ENCODE measurements around the gene OGA.
A peak's percentile ranks its signal among the peaks of the same experiment; 100 is the strongest.

Gene OGA

GRCh38 chr10:101837748-101838147 is 19.5 kb upstream of the OGA start:
- DNase-seq (ENCODE audit: low read depth in 2 of 2, low spot score in 1 of 2): no peak

DNA sequence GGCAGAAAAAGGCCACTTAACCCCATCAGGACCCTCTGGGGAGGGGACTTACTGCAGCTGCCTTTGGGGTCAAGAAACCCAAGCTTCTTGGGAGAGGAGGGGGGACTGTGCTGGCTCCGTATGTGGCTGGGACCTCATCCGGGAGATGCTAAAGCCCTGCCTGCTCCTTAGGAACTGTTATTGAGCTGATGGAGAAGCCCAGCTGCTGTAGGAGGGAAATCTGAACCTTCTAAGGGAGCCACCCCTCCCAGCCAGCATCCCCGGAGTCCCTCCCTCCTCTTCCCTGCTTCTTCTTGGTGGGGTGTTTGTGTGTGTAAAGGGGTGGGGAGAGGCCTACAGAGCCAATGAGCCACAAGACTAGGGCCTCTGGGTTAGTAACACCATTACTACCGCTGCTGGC is 17.1 kb upstream of the OGA start:
- no peak for DNase-seq (ENCODE audit: low read depth in 2 of 2, low spot score in 1 of 2)

- no peak for DNase-seq (ENCODE audit: low read depth in 2 of 2, low spot score in 1 of 2)
Observed at GRCh38 chr10:101834341-101834740, 16.1 kb upstream of the OGA start.

DNA sequence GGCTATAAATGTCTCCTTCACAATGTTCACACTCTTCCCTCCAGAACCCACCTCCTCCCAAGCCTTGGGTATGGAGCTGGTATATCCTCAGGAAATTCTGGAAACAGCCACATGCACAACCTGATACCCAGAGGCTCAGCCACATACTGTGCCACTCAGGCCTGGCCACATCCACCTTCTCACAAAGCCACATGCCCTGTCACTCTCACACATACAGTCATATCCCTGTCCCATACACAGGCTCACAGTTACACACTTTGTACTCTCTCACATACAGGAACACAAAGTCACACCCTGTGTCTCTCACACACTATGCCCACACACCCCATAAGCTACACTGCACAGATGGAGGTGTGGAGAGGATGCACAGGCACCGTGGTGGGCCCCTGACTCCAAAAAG is 15.2 kb upstream of the OGA start:
- DNase-seq (ENCODE audit: low read depth in 2 of 2, low spot score in 1 of 2): no peak

DNA sequence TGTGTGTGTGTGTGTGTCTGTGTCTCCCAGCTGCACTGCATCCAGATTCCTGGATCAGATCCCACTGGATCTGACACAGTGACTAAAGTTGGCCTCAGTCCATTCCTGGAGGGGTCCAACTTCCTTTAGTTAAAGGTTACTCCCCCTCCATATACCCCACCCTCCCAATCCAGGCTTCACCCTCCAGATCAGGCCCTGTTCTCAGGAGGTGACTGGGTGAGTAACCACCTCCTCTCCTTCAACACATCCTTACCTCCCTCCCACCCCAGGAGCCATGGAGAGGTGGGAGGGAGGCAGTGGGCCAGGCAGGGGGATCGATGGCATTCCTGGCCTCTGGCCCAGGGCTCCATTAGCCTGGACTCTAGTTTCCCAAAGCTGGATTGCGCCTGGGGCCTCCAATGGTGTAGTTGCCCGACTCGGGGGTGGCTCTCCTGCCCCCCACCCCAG is 14.1 kb upstream of the OGA start:
- DNase-seq (ENCODE audit: low read depth in 2 of 2, low spot score in 1 of 2): no peak

GRCh38 chr10:101831169-101831811 is 13.0 kb upstream of the OGA start:
- no peak for DNase-seq (ENCODE audit: low read depth in 2 of 2, low spot score in 1 of 2)

DNA sequence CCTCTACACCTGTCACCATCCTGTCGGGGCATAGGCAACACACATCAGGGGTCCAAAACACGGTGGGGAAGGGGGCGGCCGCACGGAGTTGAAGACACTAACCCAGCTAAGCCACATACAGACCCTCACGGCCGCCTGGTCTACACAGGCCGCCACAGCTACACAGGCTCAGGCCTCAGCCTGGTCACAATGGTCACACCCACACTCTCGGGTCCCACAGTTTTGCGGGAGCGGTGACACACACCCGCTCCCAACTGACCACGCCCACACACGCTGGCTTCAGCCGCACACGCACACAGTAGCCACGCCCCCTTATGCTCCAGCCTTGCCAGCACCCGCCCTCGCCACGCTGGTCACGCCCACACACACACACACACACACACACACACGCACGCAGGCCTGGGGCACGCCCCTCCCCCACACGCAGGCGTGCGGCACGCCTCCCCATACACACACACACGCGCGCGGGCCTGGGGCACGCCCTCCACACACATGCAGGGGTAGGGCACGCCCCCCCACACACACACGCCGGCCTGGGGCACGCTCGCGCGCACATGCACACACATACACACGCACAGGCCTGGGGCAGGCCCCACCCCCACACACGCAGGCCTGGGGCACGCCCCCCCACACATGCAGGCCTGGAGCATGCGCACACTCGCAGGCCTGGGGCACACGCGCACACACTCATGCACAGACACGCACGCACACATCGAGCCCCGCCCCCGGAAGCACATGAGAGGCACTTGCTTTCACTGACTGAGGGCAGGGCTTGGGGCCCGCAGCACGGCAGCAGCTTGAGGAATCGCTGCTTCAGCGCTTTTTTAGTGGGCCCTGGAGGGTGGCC is 12.3 kb upstream of the OGA start:
- peak; percentile 68 to 79 for DNase-seq (ENCODE audit: low read depth in 2 of 2, low spot score in 1 of 2)

- DNase-seq (ENCODE audit: low read depth in 2 of 2, low spot score in 1 of 2): peak in 1 of 2 donors; percentile 34
Observed at GRCh38 chr10:101829561-101830315, 11.5 kb upstream of the OGA start.

- no peak for DNase-seq (ENCODE audit: low read depth in 2 of 2, low spot score in 1 of 2)
Observed at GRCh38 chr10:101828766-101829551, 10.7 kb upstream of the OGA start.

GRCh38 chr10:101827919-101828600 is 9.8 kb upstream of the OGA start:
- DNase-seq (ENCODE audit: low read depth in 2 of 2, low spot score in 1 of 2): no peak

GRCh38 chr10:101826852-101827434 is 8.7 kb upstream of the OGA start:
- DNase-seq (ENCODE audit: low read depth in 2 of 2, low spot score in 1 of 2): no peak

- DNase-seq (ENCODE audit: low read depth in 2 of 2, low spot score in 1 of 2): no peak
Observed at GRCh38 chr10:101824736-101825135, 6.5 kb upstream of the OGA start.

GRCh38 chr10:101818872-101819633 is 809 bp upstream of the OGA start:
- no peak for DNase-seq (ENCODE audit: low read depth in 2 of 2, low spot score in 1 of 2)

- no peak for DNase-seq (ENCODE audit: low read depth in 2 of 2, low spot score in 1 of 2)
Observed at GRCh38 chr10:101817337-101818118, 716 bp downstream of the OGA start.

DNA sequence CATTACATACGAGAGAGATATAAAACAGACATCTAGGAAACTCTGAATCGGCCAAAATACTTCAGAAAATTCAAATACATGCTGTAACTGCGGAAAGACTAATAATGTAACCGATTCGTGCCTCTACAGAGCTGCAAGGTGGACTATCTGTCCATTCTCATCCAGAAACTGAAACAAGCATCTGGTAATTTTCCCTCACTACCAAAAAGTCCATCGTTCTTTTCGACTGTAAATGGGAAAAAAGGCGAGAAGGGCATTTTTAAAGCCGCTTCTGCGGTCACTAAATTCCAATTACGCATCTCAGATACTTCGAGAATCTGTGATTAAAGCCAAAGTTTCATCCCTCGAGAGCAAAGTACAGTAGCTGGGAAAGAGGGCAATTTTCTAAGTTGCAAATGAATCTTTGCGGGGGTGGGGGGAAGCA is 1.3 kb downstream of the OGA start:
- no peak for DNase-seq (ENCODE audit: low read depth in 2 of 2, low spot score in 1 of 2)

DNA sequence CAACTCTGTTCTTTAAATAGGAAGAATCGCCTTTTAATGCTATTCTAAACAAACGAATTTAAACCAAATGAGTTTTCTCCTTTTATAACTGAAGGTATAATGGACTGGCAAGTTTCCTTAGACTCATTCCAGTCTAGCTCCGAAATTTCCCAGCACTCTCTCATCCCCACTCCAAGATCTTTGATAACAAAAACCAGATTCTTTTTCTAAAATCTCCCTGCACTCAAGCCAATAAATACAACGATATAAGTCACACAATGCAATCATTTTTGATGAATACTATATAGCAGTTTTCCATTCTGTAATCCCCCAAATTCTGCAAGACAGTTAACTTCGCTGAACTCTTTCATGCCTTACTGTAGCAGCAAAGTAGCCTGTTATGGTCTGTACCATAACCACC is 1.9 kb downstream of the OGA start:
- DNase-seq (ENCODE audit: low read depth in 2 of 2, low spot score in 1 of 2): no peak

DNA sequence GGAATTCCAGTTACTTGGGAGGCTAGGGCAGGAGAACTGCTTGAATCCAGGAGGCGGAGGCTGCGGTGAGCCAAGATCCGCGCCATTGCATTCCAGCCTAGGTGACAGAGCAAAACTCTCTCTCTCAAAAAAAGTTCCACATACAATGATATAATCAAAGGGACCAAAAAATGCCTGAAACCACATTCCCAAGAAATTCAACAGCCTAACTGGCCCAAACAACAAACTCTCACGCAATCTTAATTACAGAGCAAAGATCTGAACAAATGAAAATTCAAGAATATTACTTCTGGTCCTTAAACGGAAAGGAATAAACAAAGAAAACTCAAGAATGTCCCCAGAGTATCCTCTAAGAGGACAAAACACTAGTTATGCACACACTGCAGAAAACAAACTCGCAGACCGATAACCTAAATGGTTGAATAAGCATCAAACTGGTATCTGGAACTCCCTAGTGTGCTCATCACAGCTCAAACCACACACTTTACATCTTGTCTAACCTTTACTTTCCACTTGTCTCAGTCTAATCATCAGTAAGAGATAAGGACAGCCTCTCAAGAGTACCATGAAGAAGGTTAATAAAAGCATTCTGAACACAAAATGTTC is 3.7 kb downstream of the OGA start:
- no peak for DNase-seq (ENCODE audit: low read depth in 2 of 2, low spot score in 1 of 2)

DNA sequence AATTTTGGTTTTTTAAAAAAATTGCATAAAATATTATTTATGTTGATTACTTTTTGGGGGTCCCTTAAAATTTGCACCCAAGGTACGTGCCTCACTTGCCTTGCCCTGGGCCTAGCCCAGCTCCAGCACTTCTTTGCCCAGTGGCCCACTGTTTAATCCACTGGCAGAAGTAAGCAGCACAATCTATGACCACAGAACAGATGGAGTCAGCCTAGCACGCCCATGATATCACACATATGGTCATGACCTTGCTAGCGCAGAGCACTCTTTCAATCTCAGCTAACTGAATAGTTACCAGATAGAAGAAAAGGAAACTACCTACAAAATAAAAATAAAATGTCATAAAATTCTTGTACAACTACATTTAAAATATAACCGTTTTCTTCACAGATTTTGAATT is 5.6 kb downstream of the OGA start:
- no peak for DNase-seq (ENCODE audit: low read depth in 2 of 2, low spot score in 1 of 2)

All from stimulated activated CD8-positive, alpha-beta memory T cell treated with anti-CD3 and anti-CD28 coated beads, Interleukin-4, amount 100 ng/mL, for 1 hour (primary cell).